ENCODE results near the gene PPP1R3C. TPM values are rescaled to one million over a fixed set of nuclear protein-coding genes. Genes with fewer than 3 reads are reported as not detected.

PPP1R3C gene
- total and polyA plus RNA-seq, 2 of the 4 experiments (the other 2 are of a cell fraction), result 17.4 to 62.9 TPM

DNA sequence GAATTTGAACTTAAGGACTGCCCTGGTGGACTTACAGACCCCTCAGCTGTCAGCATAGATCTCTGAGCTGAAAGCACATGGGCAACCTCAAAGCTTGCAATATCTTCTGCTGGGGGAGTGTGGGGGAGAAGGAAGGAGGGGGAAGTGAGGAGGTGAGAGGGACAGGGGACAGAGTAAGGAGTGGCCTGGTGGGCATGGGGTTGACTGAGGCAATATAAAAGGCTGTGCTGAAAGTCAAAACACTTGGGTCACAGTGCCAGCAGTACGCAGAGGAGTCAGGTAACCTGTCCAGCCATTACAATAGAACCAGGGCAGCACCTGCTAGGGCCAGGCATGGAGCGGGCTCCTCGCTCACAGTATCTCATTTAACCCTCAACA is 43.2 kb downstream of the PPP1R3C start:
- Histone ChIP-seq H3K4ac (ENCODE audit: low read depth, low read length) (peak overlapping the region; percentile 89), H4K8ac (ENCODE audit: low read depth in 2 of 2, low read length in 2 of 2) (peak overlapping the region; percentile 65 to 71), H3K4me2 (ENCODE audit: low read depth, low read length) (peak overlapping the region; percentile 9; the same call in 1 of the 2 replicates), H3K79me1 (ENCODE audit: low read depth in 1 of 2, low read length in 2 of 2) (no peaks in the 10 kb centered on the region), H3K27ac (ENCODE audit: insufficient read depth, low read length) (peak overlapping the region; percentile 92), H3K4me3 (ENCODE audit: insufficient read depth, low read depth, low read length) (no peak overlapping the region), H3K27me3 (ENCODE audit: control insufficient read depth, insufficient read depth, low read length) (peaks cover 1% of the 10 kb centered on the region; the same call in 1 of the 2 replicates), H2BK20ac (ENCODE audit: low read depth, low read length) (peak overlapping the region; percentile 89), H4K20me1 (ENCODE audit: insufficient read depth, low read length) (peaks cover 3% of the 10 kb centered on the region; the same call in 1 of the 2 replicates), H4K5ac (ENCODE audit: low read depth, low read length) (peak overlapping the region; percentile 45), H3K36me3 (ENCODE audit: control insufficient read depth, insufficient read depth, low read length) (no peaks in the 10 kb centered on the region), H3K4me1 (ENCODE audit: control insufficient read depth, insufficient read depth, low read length) (peaks cover 37% of the 10 kb centered on the region), H2AFZ (replicated peaks; ENCODE audit: low read length, poor library complexity) (no peak overlapping the region), H3K9me1 (ENCODE audit: insufficient read depth, low read length) (peaks cover 28% of the 10 kb centered on the region), H3K23ac (ENCODE audit: low read depth, low read length) (peak overlapping the region; percentile 36), H2AK9ac (replicated peaks; ENCODE audit: low read depth, low read length, poor library complexity) (peak overlapping the region; percentile 55), H2BK120ac (ENCODE audit: low read depth, low read length) (peak overlapping the region; percentile 97), H3K14ac (replicated peaks; ENCODE audit: low read depth, low read length) (peak overlapping the region; percentile 85), H3K18ac (ENCODE audit: low read depth, low read length) (peak overlapping the region; percentile 75), H3K9ac (ENCODE audit: low read depth, low read length) (no peak overlapping the region; the same call in 1 of the 2 replicates), H2BK5ac (ENCODE audit: low read depth, low read length, poor library complexity, severe bottlenecking) (peak overlapping the region; percentile 94), H2AK5ac (ENCODE audit: low read depth, low read length) (peak overlapping the region; percentile 35), H3K56ac (ENCODE audit: extremely low read depth, insufficient read depth, low read length) (peak overlapping the region; percentile 56; the same call in 1 of the 2 replicates), H4K91ac (ENCODE audit: insufficient read depth, low read depth, low read length) (peak overlapping the region; percentile 89), H3K9me3 (ENCODE audit: control insufficient read depth, insufficient read depth, low read length) (no peaks in the 10 kb centered on the region), H2BK15ac (ENCODE audit: low read depth, low read length) (peak overlapping the region; percentile 86; the same call in 2 of the 3 replicates)
- no peak for DNase-seq
- BruUV-seq (replicated peaks), result no TSS peak
- no CpG with 5 or more reads among the region's 3 CpGs for WGBS, 2 experiments (ENCODE audit: extremely low coverage in 2 of 2, insufficient read length in 1 of 2)
- no peak for TF ChIP-seq BHLHE40 (IDR thresholded peaks at IDR 0.05; ENCODE audit: low read depth, low read length)
- TF ChIP-seq, protein P1, sequence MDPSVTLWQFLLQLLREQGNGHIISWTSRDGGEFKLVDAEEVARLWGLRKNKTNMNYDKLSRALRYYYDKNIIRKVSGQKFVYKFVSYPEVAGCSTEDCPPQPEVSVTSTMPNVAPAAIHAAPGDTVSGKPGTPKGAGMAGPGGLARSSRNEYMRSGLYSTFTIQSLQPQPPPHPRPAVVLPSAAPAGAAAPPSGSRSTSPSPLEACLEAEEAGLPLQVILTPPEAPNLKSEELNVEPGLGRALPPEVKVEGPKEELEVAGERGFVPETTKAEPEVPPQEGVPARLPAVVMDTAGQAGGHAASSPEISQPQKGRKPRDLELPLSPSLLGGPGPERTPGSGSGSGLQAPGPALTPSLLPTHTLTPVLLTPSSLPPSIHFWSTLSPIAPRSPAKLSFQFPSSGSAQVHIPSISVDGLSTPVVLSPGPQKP (IDR thresholded peaks at IDR 0.05; ENCODE audit: borderline replicate concordance, low read depth, low read length), result no peak
- no peak for TF ChIP-seq MAZ (IDR thresholded peaks at IDR 0.05; ENCODE audit: borderline replicate concordance, low read depth, low read length)
- TF ChIP-seq RFX5 (IDR thresholded peaks at IDR 0.05; ENCODE audit: low read depth, low read length), result no peak
- TF ChIP-seq SMC3 (IDR thresholded peaks at IDR 0.05; ENCODE audit: low read depth, low read length), result no peak
- TF ChIP-seq MAFK (IDR thresholded peaks at IDR 0.05; ENCODE audit: low read depth, low read length), result no peak
- no peak for TF ChIP-seq FOS (IDR thresholded peaks at IDR 0.05; ENCODE audit: low read depth, low read length)
- no peak for TF ChIP-seq RAD21 (IDR thresholded peaks at IDR 0.05; ENCODE audit: low read length)
- TF ChIP-seq, protein P2, sequence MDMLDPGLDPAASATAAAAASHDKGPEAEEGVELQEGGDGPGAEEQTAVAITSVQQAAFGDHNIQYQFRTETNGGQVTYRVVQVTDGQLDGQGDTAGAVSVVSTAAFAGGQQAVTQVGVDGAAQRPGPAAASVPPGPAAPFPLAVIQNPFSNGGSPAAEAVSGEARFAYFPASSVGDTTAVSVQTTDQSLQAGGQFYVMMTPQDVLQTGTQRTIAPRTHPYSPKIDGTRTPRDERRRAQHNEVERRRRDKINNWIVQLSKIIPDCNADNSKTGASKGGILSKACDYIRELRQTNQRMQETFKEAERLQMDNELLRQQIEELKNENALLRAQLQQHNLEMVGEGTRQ (IDR thresholded peaks at IDR 0.05; ENCODE audit: low read depth, low read length), result no peak
- TF ChIP-seq CEBPB (IDR thresholded peaks at IDR 0.05; ENCODE audit: low read depth, low read length), result no peak
- TF ChIP-seq RCOR1 (IDR thresholded peaks at IDR 0.05; ENCODE audit: insufficient replicate concordance, low read length), result no peak
- ATAC-seq (ENCODE audit: low read depth), result no peak
- dilution Hi-C loops (cut with HindIII; ENCODE audit: low sequenced_read_pairs, unreplicated experiment), result no loop called here
- intact Hi-C loops (cut with micrococcal nuclease), result loop anchor here (2.0 kb wide), 1 partner anchor 23 kb away; no protein-coding TSS in a partner anchor
- CTCF ChIA-PET, result interaction anchor here (1.4 kb wide), 1 partner anchor 46 kb away, joined by 4 read pairs; no protein-coding TSS in a partner anchor
- POLR2A ChIA-PET (ENCODE audit: unreplicated experiment), result no interaction called here
- in situ Hi-C loops (cut with MboI; ENCODE audit: low sequenced_read_pairs), result no loop called here
